Cardiac fibroblast (primary cell): ENCODE measurements around the gene TAF8.
"Not testable (repeated sequence)": the region's sequence is repeated elsewhere in the genome, so short reads cannot be mapped to it uniquely, and the experiment has no call there.

Experiments used
- DNase-seq, 2 donors: peaks; one replicate each; pipeline versions ENCODE4 v3.0.0 to v3.0.0-alpha.2; 2010; ENCODE audit warnings: low read depth in 2 of 2
- H3K4me3 ChIP-seq, 2 donors: replicated peaks in 1 of 2; 1 replicate in 1 of 2; 2 replicates in 1 of 2; pipeline ENCODE4 v1.5.1; 2011; ENCODE audit warnings: low read depth in 2 of 2, low read length in 2 of 2, mild to moderate bottlenecking in 2 of 2, moderate library complexity in 1 of 2
- CTCF ChIP-seq: IDR thresholded peaks from one replicate; pipeline ENCODE4 v1.5.1; 2011; ENCODE audit warnings: low read depth, mild to moderate bottlenecking, low read length, inconsistent platforms

TAF8 gene

GRCh38 chr6:42029881-42030280 is 20.4 kb upstream of the TAF8 start:
- no peak for DNase-seq
- no peak for TF ChIP-seq CTCF
- H3K4me3 ChIP-seq, result no peak overlapping the region

GRCh38 chr6:42030585-42031506 is 19.5 kb upstream of the TAF8 start:
- TF ChIP-seq CTCF, result no peak
- DNase-seq, result peak; percentile 10 to 79
- no peak overlapping the region for H3K4me3 ChIP-seq

- no peak overlapping the region for H3K4me3 ChIP-seq
- DNase-seq, result no peak
- TF ChIP-seq CTCF, result no peak
Observed at GRCh38 chr6:42032366-42032765, 18.0 kb upstream of the TAF8 start.

- not testable (repeated sequence) for H3K4me3 ChIP-seq, DNase-seq
Observed at GRCh38 chr6:42037669-42038068, 12.7 kb upstream of the TAF8 start.

- DNase-seq, result no peak
- no peak for TF ChIP-seq CTCF
- no peak overlapping the region for H3K4me3 ChIP-seq
Observed at GRCh38 chr6:42038163-42038562, 12.2 kb upstream of the TAF8 start.

GRCh38 chr6:42038811-42039408 is 11.4 kb upstream of the TAF8 start:
- H3K4me3 ChIP-seq, result no peak overlapping the region
- TF ChIP-seq CTCF, result no peak
- DNase-seq, result no peak

- no peak for TF ChIP-seq CTCF
- H3K4me3 ChIP-seq, result no peak overlapping the region
- DNase-seq, result no peak
Observed at GRCh38 chr6:42040856-42041480, 9.4 kb upstream of the TAF8 start.
